Measurements from ENCODE around the gene PCDHB8.
"Not testable (repeated sequence)": the region's sequence is repeated elsewhere in the genome, so short reads cannot be mapped to it uniquely, and the experiment has no call there.

DNA sequence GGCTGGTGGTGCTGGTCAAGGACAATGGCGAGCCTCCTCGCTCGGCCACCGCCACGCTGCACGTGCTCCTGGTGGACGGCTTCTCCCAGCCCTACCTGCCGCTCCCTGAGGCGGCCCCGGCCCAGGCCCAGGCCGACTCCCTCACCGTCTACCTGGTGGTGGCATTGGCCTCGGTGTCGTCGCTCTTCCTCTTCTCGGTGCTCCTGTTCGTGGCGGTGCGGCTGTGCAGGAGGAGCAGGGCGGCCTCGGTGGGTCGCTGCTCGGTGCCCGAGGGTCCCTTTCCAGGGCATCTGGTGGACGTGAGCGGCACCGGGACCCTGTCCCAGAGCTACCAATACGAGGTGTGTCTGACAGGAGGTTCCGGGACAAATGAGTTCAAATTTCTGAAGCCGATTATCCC, 47.8 kb downstream of the PCDHB8 start:
- TF ChIP-seq CTCF (IDR thresholded peaks at IDR 0.05); SIN3A (IDR thresholded peaks at IDR 0.05; ENCODE audit: borderline replicate concordance, insufficient read depth, low read depth, low read length): not testable (repeated sequence)

All from Panc1 (cell line).